ENCODE measurements around the gene DBH. TPM values are rescaled to one million over a fixed set of nuclear protein-coding genes. Genes with fewer than 3 reads are reported as not detected.

The DBH gene
- total RNA-seq, 1 donor from 2014 or later = not detected

DNA sequence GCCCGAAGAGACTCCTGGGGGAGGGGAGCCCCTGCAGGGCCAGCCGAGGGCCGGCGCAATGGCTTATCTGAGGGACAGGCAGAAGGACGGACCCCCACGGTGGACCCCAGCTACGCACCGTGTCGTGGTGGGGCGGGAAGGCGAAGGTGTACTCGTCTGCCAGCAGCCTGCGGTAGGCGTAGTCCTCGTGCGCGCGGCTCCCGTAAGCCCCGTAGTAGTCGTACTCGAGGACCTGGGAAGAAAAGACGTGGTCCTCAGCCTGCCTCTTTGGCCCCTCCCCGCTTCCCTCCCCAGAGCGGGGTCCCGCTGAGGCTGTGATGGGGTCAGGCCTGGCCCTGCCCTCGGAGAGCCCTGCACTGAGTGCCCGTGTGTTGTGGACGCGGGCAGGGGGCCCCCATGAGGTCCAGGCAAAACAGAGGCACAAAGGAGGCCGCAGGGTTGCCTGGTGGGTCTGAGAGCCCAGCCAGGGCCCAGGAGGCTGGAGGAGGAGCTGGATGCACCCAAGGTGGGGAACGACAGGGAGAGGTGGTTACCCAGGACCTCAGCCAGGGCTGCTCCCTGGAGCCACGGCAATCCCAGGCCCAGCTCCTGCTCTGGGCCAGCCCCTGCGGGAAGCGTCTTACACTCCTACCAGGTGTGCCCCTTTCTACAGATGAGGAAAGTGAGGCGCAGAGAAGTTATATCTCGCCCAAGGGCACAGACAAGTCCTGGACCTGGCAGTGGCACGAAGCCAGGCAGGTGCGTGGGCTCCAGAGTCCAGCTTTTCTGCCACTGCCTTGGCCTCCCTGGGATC is 66.8 kb downstream of the DBH start:
- intact Hi-C loops (cut with DNase I) = no loop called here
- DNase-seq (ENCODE audit: missing footprints) = peak; percentile 58
- no peak for ATAC-seq

DNA sequence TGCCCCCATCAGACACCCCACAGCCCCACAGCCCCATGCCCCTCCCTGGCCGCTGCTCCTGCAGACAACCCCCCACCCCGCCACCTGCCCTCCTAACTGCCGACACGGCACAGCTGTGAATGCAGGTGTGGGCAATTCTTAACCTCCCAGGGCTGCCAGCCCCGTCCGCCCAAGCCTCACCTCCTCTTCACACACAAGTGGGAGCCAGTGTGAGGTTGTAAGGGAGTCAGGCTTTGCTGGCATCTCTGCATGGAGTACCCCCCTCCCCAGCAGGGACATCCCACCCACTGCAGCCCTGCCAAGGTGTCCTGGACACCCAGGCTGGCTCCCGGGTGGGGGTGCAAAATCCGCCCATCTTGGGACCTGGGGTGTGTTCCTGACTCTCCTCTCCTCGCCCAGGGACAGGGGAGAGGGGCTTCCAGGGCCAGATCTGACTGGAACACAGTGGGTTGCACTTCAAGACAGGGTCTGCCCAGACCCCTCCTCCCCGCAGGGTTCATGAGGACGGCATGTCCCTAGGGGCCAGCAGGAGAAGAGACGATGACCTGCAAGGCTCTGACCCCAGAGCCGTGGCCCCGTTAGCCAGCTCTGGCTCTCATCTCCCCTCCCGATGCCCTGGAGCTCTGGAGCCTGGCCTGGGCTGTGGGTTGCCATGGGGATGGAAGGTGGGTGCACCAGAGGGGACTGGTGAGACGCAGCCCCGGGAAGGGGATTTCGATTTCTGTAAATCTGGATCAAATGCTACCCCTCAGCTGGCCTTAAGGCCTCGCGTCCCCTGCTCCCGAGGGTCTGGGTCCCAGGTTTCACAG is 67.6 kb downstream of the DBH start:
- intact Hi-C loops (cut with DNase I) = no loop called here
- ATAC-seq (no peak), DNase-seq (ENCODE audit: missing footprints) (peak; percentile 60)

DNA sequence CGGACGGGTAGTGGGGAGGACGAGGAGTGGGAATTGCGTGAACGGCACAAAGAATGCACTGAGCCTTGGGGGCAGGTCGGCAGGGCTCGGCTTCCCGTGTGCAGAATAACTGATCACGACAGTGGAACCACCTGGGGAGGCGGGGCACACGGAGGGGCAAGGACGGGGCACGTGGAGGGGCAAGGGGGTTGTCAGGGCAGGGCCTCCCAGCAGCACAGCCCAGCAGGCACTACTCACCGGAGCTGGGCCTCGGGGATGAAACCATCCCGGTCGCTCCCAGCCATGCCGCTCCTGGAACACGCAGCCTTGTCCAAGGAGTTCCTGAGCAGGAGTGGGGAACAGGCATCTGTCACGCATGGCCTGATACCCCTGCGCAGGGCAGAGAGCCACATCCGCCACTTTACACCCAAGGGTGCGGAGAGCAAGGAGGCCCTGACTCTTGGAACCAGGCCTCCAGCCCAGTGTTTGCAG is 68.6 kb downstream of the DBH start:
- DNase-seq (ENCODE audit: missing footprints) = peak; percentile 25
- intact Hi-C loops (cut with DNase I) = no loop called here
- no peak for ATAC-seq

DNA sequence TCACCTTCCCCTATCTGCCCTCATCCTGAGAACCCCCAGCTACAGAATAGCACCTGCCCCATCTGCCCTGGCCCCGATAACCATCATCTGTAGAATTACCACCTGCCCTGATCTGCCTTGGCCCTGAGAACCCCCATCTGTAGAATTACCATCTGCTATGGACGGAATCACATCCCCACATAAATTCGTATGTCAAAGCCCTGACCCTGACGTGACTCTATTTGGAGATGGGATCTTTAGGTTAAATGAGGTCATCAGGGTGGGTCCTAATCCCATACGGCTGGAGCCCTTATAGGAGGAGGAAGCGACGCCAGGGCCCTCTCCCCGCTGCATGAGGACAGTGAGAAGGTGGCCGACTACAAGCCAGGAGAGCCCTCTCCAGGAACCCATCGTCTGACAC is 69.4 kb downstream of the DBH start:
- DNase-seq (ENCODE audit: missing footprints) (peak; percentile 5), ATAC-seq (no peak)
- intact Hi-C loops (cut with DNase I) = no loop called here

DNA sequence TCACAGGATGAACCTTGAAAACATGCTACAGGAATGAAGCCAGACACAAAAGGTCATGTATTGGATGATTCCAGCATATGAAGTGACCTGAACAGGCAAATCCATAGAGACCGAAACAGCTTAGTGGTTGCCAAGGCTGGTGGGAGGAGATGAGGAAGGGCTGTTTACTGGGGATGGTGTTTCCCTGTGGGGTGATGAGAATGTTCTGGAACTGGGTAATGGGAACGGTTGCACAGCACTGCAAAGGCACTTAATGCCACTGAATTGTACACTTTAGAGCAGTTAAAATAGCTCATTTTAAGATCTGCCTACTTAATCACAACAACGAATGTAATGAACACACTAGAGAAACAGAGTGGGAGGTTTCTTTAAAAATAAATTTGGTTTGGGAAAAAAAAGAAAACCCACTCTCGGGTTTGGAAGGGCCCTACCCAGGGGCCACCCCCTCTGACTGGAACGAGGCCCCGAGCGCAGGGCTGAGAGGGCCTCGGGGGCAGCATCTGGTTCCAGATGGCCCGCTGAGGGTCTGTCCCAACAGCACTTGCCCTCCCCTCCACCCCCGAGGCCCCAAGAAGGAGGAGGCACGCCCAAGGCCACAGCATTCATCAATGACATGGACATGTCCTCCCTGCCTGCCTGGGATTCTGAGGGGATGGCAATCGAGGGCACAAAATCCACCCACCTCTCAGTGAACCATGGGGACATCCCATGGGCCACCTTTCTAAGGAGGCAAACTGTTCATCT is 70.3 kb downstream of the DBH start:
- peak; percentile 46 for DNase-seq (ENCODE audit: missing footprints)
- intact Hi-C loops (cut with DNase I) = no loop called here
- peak; percentile 39 for ATAC-seq

- ATAC-seq (peak; percentile 74), DNase-seq (ENCODE audit: missing footprints) (peak; percentile 64)
- intact Hi-C loops (cut with DNase I) = no loop called here
These were observed 71.1 kb downstream of the DBH start for GRCh38 chr9:133707065-133707762.

GRCh38 chr9:133707763-133708245 is 71.6 kb downstream of the DBH start:
- peak; percentile 59 for DNase-seq (ENCODE audit: missing footprints)
- intact Hi-C loops (cut with DNase I) = no loop called here
- no peak for ATAC-seq

- DNase-seq (ENCODE audit: missing footprints) (peak; percentile 59), ATAC-seq (no peak)
- intact Hi-C loops (cut with DNase I) = no loop called here
These were observed 72.3 kb downstream of the DBH start for GRCh38 chr9:133708246-133709014.

Other genes starting within 250 kb of the DBH start
- 18.7 TPM for gene REXO4, start 218.4 kb upstream of the DBH start, total RNA-seq
- gene ADAMTS13, start 214.0 kb upstream of the DBH start, total RNA-seq = 3.6 TPM
- 13.9 TPM for gene CACFD1, start 176.4 kb upstream of the DBH start, total RNA-seq
- 2.7 TPM for gene SLC2A6, start 157.3 kb upstream of the DBH start, total RNA-seq
- not detected for gene MYMK, start 111.4 kb upstream of the DBH start, total RNA-seq
- gene ADAMTSL2, start 101.7 kb upstream of the DBH start, total RNA-seq = 9.5 TPM
- 0.22 TPM for gene FAM163B, start 27.0 kb upstream of the DBH start, total RNA-seq
- gene SARDH, start 102.0 kb downstream of the DBH start, total RNA-seq = 0.41 TPM